GM12878 (cell line): ENCODE data around the gene ZDHHC22. TPM values are rescaled to one million over a fixed set of nuclear protein-coding genes. Genes with fewer than 3 reads are reported as not detected.

Source experiments
- ATAC-seq: fragments of 200-7000 bp; cut with Tn5 transposase; 3 replicates; pipeline ENCODE4 v1.9.1; 2020; ENCODE audit warnings: mild to moderate bottlenecking, moderate library complexity
- BruUV-seq: library from RNA; stranded (reverse); fragments of 400-500 nt; replicated peaks from 2 replicates; lab custom pipeline; 2021; lab: Mats Ljungman, UMichigan
- CTCF ChIA-PET: fragments of 300-600 bp; sonication (Branson Sonifier 250); formaldehyde crosslinking; extraction: SDS; loops from one replicate; lab custom pipeline; 2021; ENCODE audit warnings: inconsistent platforms; lab: Yijun Ruan, JAX
- POLR2A ChIA-PET: fragments of 350-600 bp; formaldehyde crosslinking; extraction: SDS; loops from one replicate; lab custom pipeline; 2021; ENCODE audit warnings: inconsistent platforms; lab: Charles Lee
- RAD21 ChIA-PET: fragments of 300-600 bp; sonication (Branson Sonifier 250); formaldehyde crosslinking; loops from one replicate; lab custom pipeline; 2023; ENCODE audit warnings: antibody characterized with exemption; ENCODE audit not compliant: unreplicated experiment; lab: Charles Lee
- SMC1A ChIA-PET: fragments of 300-600 bp; sonication (Branson Sonifier 250); formaldehyde crosslinking; loops from one replicate; lab custom pipeline; 2023; ENCODE audit not compliant: unreplicated experiment, uncharacterized antibody; lab: Charles Lee
- DNase-seq: peaks from one replicate; pipeline ENCODE4 v3.0.0-alpha.2; 2011; ENCODE audit warnings: low read depth, low spot score
- FAIRE-seq: peaks from 3 replicates; lab custom pipeline; 2011; peaks lifted over from hg19 to GRCh38; lab: Jason Lieb, UNC
- H2AFZ ChIP-seq: 2 replicates; pipeline ENCODE4 v1.6.0; 2011; ENCODE audit warnings: low read depth, low read length, control low read depth; ENCODE audit not compliant: control insufficient read depth
- H3K27ac ChIP-seq: 2 replicates; pipeline ENCODE4 v1.5.1; 2011; ENCODE audit warnings: control low read depth; ENCODE audit not compliant: control insufficient read depth, insufficient read depth
- H3K27me3 ChIP-seq, 2 experiments: replicated peaks in 1 of 2; 2 replicates each; pipeline versions ENCODE4 v1.6.0 to v1.6.1; 2011; ENCODE audit warnings: low read length in 1 of 2; ENCODE audit not compliant: control insufficient read depth in 2 of 2, insufficient read depth in 2 of 2
- H3K36me3 ChIP-seq, 2 experiments: 2 replicates each; pipeline ENCODE4 v1.5.1; 2011; ENCODE audit warnings: low read length in 1 of 2; ENCODE audit not compliant: control insufficient read depth in 2 of 2, insufficient read depth in 2 of 2
- H3K4me1 ChIP-seq: 2 replicates; pipeline ENCODE4 v1.6.1; 2011; ENCODE audit warnings: mild to moderate bottlenecking, low read length, moderate library complexity, mixed read lengths; ENCODE audit not compliant: control insufficient read depth, insufficient read depth
- H3K4me2 ChIP-seq: 2 replicates; pipeline ENCODE4 v1.6.0; 2011; ENCODE audit warnings: control low read depth; ENCODE audit not compliant: control insufficient read depth, insufficient read depth
- H3K4me3 ChIP-seq: fragments of 200-600 bp; sonication (generic); 2 replicates; pipeline ENCODE4 v1.5.1; 2016
- H3K79me2 ChIP-seq: 2 replicates; pipeline ENCODE4 v1.6.0; 2011; ENCODE audit warnings: low read length; ENCODE audit not compliant: control insufficient read depth, insufficient read depth
- H3K9ac ChIP-seq: 2 replicates; pipeline ENCODE4 v1.8.0; 2011; ENCODE audit warnings: low read length, control low read depth, mixed read lengths; ENCODE audit not compliant: control insufficient read depth, insufficient read depth
- H3K9me3 ChIP-seq: replicated peaks from 3 replicates; pipeline ENCODE4 v1.5.1; 2011; ENCODE audit warnings: mild to moderate bottlenecking, low read length; ENCODE audit not compliant: control insufficient read depth, insufficient read depth
- H4K20me1 ChIP-seq: 2 replicates; pipeline ENCODE4 v1.6.0; 2011; ENCODE audit not compliant: control insufficient read depth, insufficient read depth
- CBFB ChIP-seq: IDR thresholded peaks from 2 replicates; pipeline ENCODE4 v1.6.1; 2016; ENCODE audit warnings: antibody characterized with exemption, low read depth
- CEBPB ChIP-seq, 2 experiments: fragments of 150-350 bp in 1 of 2; IDR thresholded peaks; 2 replicates each; pipeline ENCODE4 v1.6.1; 2012 to 2014; ENCODE audit warnings: low read depth in 2 of 2, low read length in 2 of 2, borderline replicate concordance in 1 of 2, inconsistent platforms in 1 of 2
- CHD2 ChIP-seq: IDR thresholded peaks from 2 replicates; pipeline ENCODE4 v1.6.1; 2011; ENCODE audit warnings: low read depth, low read length, improper control_type of control experiment, borderline replicate concordance
- POLR2AphosphoS5 ChIP-seq: IDR thresholded peaks from 2 replicates; pipeline ENCODE4 v1.6.1; 2011; ENCODE audit warnings: mild to moderate bottlenecking, low read length, inconsistent platforms
- SMAD5 ChIP-seq: IDR thresholded peaks from 2 replicates; pipeline ENCODE4 v1.6.1; 2016; ENCODE audit warnings: antibody characterized with exemption, low read depth
- STAT3 ChIP-seq: IDR thresholded peaks from 2 replicates; pipeline ENCODE4 v1.6.1; 2011; ENCODE audit warnings: low read depth, low read length, improper control_type of control experiment
- SUPT20H ChIP-seq: IDR thresholded peaks from 2 replicates; pipeline ENCODE4 v1.6.1; 2011; ENCODE audit warnings: low read depth, mild to moderate bottlenecking, low read length, moderate library complexity, borderline replicate concordance; ENCODE audit not compliant: control insufficient read depth
- SUZ12 ChIP-seq: fragments of 200-600 bp; sonication (generic); IDR thresholded peaks from one replicate; pipeline ENCODE4 v1.6.1; 2018; ENCODE audit warnings: antibody characterized with exemption, mild to moderate bottlenecking; ENCODE audit not compliant: unreplicated experiment
- TAF1 ChIP-seq: IDR thresholded peaks from 2 replicates; pipeline ENCODE4 v1.6.1; 2011; ENCODE audit warnings: mild to moderate bottlenecking, low read depth, low read length, borderline replicate concordance
- TCF3 ChIP-seq: IDR thresholded peaks from 2 replicates; pipeline ENCODE4 v1.6.1; 2012; ENCODE audit warnings: low read depth, mild to moderate bottlenecking, low read length, borderline replicate concordance; ENCODE audit not compliant: insufficient read depth
- ZNF384 ChIP-seq: IDR thresholded peaks from 2 replicates; pipeline ENCODE4 v1.6.1; 2012; ENCODE audit warnings: low read depth, mild to moderate bottlenecking, low read length, improper control_type of control experiment, borderline replicate concordance
- WGBS: methylation state at CpG from one replicate; pipeline ENCODE4 v1.1.6; 2016; ENCODE audit warnings: low lambda C conversion rate; ENCODE audit not compliant: insufficient replicate concordance, insufficient coverage; ENCODE audit errors: missing lambda C conversion rate; 5-methylcytosine and 5-hydroxymethylcytosine counted together
- in situ Hi-C: fragments of 300-500 bp; cut with MboI; formaldehyde crosslinking; loops from 9 replicates; pipeline ENCODE4 v1.14.3; 2018; ENCODE audit warnings: mixed read lengths
- intact Hi-C: fragments of 100-400 bp; cut with micrococcal nuclease; formaldehyde crosslinking; loops from one replicate; pipeline ENCODE4 v1.14.2; 2022; ENCODE audit not compliant: unreplicated experiment
- polyA plus RNA-seq, 11 experiments: library from polyadenylated mRNA; depleted of rRNA in 4 of 11; unstranded in 6 of 11; stranded (reverse) in 5 of 11; fragments of >200 nt; fragmentation: Nextera tagmentation in 4 of 11; fragmentation: Illumina TruSeq in 1 of 11; extraction: Ambion mirVana in 4 of 11; extraction: Trizol in 1 of 11; gene quantifications; 1 replicate in 1 of 11; 2 replicates in 10 of 11; pipeline versions ENCODE4 v1.2.1 to v1.2.3, GENCODE V29; 2011 to 2016; ENCODE audit warnings: inconsistent platforms in 2 of 11, missing spikeins in 2 of 11, low read depth in 1 of 11
- total RNA-seq, 4 experiments: library from RNA; depleted of rRNA in 3 of 4; stranded (reverse); fragments of >200 nt in 3 of 4; fragmentation: Illumina TruSeq in 1 of 4; extraction: Trizol in 1 of 4; gene quantifications; 2 replicates each; pipeline versions ENCODE4 v1.2.1 to v1.2.3, GENCODE V29; 2013 to 2021
- TF ChIP-seq, protein P1 (sequence below): fragments of 450-650 bp; IDR thresholded peaks from 2 replicates; pipeline ENCODE4 v1.6.1; 2018; ENCODE audit warnings: borderline replicate concordance, mild to moderate bottlenecking; ENCODE audit not compliant: partially characterized antibody
- TF ChIP-seq, protein P2 (sequence below): fragments of 450-650 bp; IDR thresholded peaks from 2 replicates; pipeline ENCODE4 v1.6.1; 2017; ENCODE audit warnings: mild to moderate bottlenecking, low read depth, inconsistent platforms; ENCODE audit not compliant: poor library complexity, severe bottlenecking
- TF ChIP-seq, protein P3 (sequence below): IDR thresholded peaks from 2 replicates; pipeline ENCODE4 v1.6.1; 2011; ENCODE audit warnings: borderline replicate concordance, low read depth, mild to moderate bottlenecking, moderate library complexity, mixed read lengths, low read length; ENCODE audit not compliant: insufficient read depth; ENCODE audit errors: extremely low read length

ZDHHC22 gene
- total and polyA plus RNA-seq, 10 of the 15 experiments (the other 5 are each of a cell fraction or from before 2014, with no cell fraction given) = 0.06 TPM; not detected in 9

DNA sequence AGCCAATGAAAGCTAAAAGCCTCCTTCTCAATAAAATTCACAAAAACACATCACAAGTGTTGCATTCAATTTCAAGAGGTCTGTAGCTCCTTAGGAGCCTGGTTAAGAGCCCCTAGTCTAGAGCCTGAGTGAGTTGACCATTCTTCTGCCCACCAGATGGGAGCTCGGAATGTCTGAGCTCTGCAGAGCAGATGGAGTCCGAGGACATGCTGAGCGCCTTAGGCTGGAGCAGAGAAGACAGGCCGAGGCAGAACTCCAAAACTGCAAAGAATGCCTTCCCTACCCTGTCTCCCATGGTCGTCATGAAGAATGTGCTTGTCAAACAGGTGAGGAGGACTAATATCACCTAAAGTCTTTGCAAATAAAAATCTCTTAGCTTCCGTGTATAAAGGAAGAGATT lies 31.9 kb downstream of the ZDHHC22 start:
- Histone ChIP-seq H3K36me3 (peaks cover 12 to 28% of the 10 kb centered on the region in 2 experiments), H3K4me3 (no peak overlapping the region), H3K79me2 (no peaks in the 10 kb centered on the region), H4K20me1 (no peaks in the 10 kb centered on the region), H3K4me2 (no peak overlapping the region), H2AFZ (no peak overlapping the region), H3K27me3 (no peaks in the 10 kb centered on the region), H3K4me1 (no peaks in the 10 kb centered on the region), H3K27ac (no peak overlapping the region), H3K9me3 (no peaks in the 10 kb centered on the region), H3K9ac (no peak overlapping the region)
- in situ Hi-C loops (no loop called here), intact Hi-C loops (no loop called here)
- ChIA-PET RAD21 (interaction anchor here (1.2 to 3.4 kb wide), 2 partner anchors 9 to 14 kb away, joined by 3 to 17 read pairs; no protein-coding TSS in a partner anchor), CTCF (interaction anchor here (1.1 to 21.9 kb wide), 4 partner anchors 8 to 44 kb away, joined by 3 to 445 read pairs (median 224); partner anchors contain the start of gene CIPC), POLR2A (interaction anchor here (0.5 kb wide), 1 partner anchor 48 kb away, joined by 4 read pairs; no protein-coding TSS in a partner anchor), SMC1A (interaction anchor here (0.6 to 21.4 kb wide), 5 partner anchors 8 to 41 kb away, joined by 3 to 428 read pairs (median 3); partner anchors contain the start of gene CIPC)
- DNase-seq = no peak
- no peak for ATAC-seq
- 94% methylated on average over 6 of the region's 6 CpGs for whole genome bisulfite sequencing
- BruUV-seq = no TSS peak
- no peak for FAIRE-seq
- TF ChIP-seq, protein P1, sequence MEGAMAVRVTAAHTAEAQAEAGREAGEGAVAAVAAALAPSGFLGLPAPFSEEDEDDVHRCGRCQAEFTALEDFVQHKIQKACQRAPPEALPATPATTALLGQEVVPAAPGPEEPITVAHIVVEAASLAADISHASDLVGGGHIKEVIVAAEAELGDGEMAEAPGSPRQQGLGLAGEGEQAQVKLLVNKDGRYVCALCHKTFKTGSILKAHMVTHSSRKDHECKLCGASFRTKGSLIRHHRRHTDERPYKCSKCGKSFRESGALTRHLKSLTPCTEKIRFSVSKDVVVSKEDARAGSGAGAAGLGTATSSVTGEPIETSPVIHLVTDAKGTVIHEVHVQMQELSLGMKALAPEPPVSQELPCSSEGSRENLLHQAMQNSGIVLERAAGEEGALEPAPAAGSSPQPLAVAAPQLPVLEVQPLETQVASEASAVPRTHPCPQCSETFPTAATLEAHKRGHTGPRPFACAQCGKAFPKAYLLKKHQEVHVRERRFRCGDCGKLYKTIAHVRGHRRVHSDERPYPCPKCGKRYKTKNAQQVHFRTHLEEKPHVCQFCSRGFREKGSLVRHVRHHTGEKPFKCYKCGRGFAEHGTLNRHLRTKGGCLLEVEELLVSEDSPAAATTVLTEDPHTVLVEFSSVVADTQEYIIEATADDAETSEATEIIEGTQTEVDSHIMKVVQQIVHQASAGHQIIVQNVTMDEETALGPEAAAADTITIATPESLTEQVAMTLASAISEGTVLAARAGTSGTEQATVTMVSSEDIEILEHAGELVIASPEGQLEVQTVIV = no peak
- TF ChIP-seq CHD2 (no peak), POLR2AphosphoS5 (no peak), ZNF384 (no peak), SMAD5 (no peak), CEBPB (IDR thresholded peaks at IDR 0.05; ENCODE audit: borderline replicate concordance in 1 of 2, low read depth in 2 of 2, low read length in 2 of 2) (no peak), STAT3 (no peak), TAF1 (no peak), TCF3 (no peak), SUPT20H (no peak), CBFB (no peak), SUZ12 (no peak)
- TF ChIP-seq, protein P2, sequence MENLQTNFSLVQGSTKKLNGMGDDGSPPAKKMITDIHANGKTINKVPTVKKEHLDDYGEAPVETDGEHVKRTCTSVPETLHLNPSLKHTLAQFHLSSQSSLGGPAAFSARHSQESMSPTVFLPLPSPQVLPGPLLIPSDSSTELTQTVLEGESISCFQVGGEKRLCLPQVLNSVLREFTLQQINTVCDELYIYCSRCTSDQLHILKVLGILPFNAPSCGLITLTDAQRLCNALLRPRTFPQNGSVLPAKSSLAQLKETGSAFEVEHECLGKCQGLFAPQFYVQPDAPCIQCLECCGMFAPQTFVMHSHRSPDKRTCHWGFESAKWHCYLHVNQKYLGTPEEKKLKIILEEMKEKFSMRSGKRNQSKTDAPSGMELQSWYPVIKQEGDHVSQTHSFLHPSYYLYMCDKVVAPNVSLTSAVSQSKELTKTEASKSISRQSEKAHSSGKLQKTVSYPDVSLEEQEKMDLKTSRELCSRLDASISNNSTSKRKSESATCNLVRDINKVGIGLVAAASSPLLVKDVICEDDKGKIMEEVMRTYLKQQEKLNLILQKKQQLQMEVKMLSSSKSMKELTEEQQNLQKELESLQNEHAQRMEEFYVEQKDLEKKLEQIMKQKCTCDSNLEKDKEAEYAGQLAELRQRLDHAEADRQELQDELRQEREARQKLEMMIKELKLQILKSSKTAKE = no peak
- TF ChIP-seq, protein P3, sequence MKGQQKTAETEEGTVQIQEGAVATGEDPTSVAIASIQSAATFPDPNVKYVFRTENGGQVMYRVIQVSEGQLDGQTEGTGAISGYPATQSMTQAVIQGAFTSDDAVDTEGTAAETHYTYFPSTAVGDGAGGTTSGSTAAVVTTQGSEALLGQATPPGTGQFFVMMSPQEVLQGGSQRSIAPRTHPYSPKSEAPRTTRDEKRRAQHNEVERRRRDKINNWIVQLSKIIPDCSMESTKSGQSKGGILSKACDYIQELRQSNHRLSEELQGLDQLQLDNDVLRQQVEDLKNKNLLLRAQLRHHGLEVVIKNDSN = no peak
